ENCODE data around the gene HOXB2.
A peak's percentile ranks its signal among the peaks of the same experiment; 100 is the strongest.

HOXB2 gene

DNA sequence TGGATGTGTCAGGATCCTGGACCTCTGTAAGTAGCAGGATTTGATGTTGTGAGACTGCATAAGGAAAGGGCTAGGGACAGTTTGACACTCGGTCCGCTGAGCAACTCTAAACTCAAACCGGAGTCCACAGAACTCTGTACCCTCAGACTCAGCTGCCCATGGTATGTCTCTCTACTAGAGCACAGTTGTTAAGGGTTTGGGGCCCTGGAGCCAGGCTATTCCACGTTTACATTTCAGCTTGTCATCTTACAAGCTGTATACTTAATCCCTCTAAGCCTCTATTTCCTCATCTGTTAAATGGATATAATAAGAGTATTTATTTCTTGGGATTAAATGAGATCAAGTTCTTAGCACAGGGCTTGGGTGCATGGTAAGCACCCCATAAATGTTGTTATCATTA lies 42.0 kb downstream of the HOXB2 start:
- no peak overlapping the region for H3K4me3 ChIP-seq (ENCODE audit: low read length)
- H3K36me3 ChIP-seq (ENCODE audit: control insufficient read depth, insufficient read depth, low read length): no peaks in the 10 kb centered on the region
- H3K56ac ChIP-seq (ENCODE audit: low read length): no peak overlapping the region
- no peak overlapping the region for H3K9ac ChIP-seq (ENCODE audit: low read length)
- no peak overlapping the region for H3K18ac ChIP-seq (ENCODE audit: low read length)
- no peak overlapping the region for H2AK5ac ChIP-seq (ENCODE audit: low read length)
- no peak overlapping the region for H3K23ac ChIP-seq (ENCODE audit: low read length)
- H3K4me1 ChIP-seq (ENCODE audit: control insufficient read depth, low read depth, low read length): no peaks in the 10 kb centered on the region
- WGBS (ENCODE audit: extremely low coverage, insufficient coverage, low lambda C conversion rate): no CpG with 5 or more reads among the region's 4 CpGs
- no peak overlapping the region for H2BK15ac ChIP-seq (replicated peaks; ENCODE audit: low read depth)
- no peaks in the 10 kb centered on the region for H3K27me3 ChIP-seq (ENCODE audit: insufficient read depth, low read length, poor library complexity)
- H4K5ac ChIP-seq (ENCODE audit: low read length): no peak overlapping the region
- no peak overlapping the region for H3K4me2 ChIP-seq (ENCODE audit: low read length)
- no peak overlapping the region for H2BK120ac ChIP-seq (ENCODE audit: low read depth, low read length)
- no peak overlapping the region for H2BK5ac ChIP-seq (ENCODE audit: low read length)
- no peaks in the 10 kb centered on the region for H3K79me2 ChIP-seq (ENCODE audit: control insufficient read depth, insufficient read depth, low read length)
- H4K8ac ChIP-seq (ENCODE audit: low read depth, low read length): no peak overlapping the region
- H3K4ac ChIP-seq (ENCODE audit: low read depth, low read length): no peak overlapping the region
- H3K79me1 ChIP-seq (ENCODE audit: low read length): no peaks in the 10 kb centered on the region
- no peak for DNase-seq
- H3K27ac ChIP-seq (ENCODE audit: low read depth, low read length): no peak overlapping the region

DNA sequence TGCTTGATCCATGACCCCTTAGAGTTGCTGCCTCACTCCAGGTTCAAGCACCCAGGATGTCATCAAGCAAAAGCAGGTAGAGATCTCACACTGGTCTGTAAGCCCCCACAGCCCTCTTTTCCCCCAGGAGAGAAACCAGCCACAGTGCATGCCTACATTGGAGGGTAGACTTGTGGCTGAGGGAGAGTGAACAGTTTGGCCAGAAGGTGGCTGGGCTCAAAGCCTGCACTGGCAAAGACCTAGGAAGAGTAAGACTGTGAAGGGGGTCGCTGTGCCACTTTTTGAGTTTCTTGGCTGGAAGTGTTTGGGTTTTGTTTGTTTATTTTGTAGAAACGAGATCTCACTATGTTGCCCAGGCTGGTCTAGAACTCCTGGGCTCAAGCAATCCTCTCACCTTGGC lies 42.6 kb downstream of the HOXB2 start:
- H3K9ac ChIP-seq (ENCODE audit: low read length): no peak overlapping the region
- no peaks in the 10 kb centered on the region for H3K27me3 ChIP-seq (ENCODE audit: insufficient read depth, low read length, poor library complexity)
- no peak overlapping the region for H4K8ac ChIP-seq (ENCODE audit: low read depth, low read length)
- whole genome bisulfite sequencing (ENCODE audit: extremely low coverage, insufficient coverage, low lambda C conversion rate): no CpG with 5 or more reads among the region's 2 CpGs
- H3K4me3 ChIP-seq (ENCODE audit: low read length): no peak overlapping the region
- no peak for DNase-seq
- no peak overlapping the region for H4K5ac ChIP-seq (ENCODE audit: low read length)
- H3K4me1 ChIP-seq (ENCODE audit: control insufficient read depth, low read depth, low read length): no peaks in the 10 kb centered on the region
- no peak overlapping the region for H3K56ac ChIP-seq (ENCODE audit: low read length)
- H3K27ac ChIP-seq (ENCODE audit: low read depth, low read length): no peak overlapping the region
- no peaks in the 10 kb centered on the region for H3K79me2 ChIP-seq (ENCODE audit: control insufficient read depth, insufficient read depth, low read length)
- no peak overlapping the region for H2BK120ac ChIP-seq (ENCODE audit: low read depth, low read length)
- no peak overlapping the region for H2BK5ac ChIP-seq (ENCODE audit: low read length)
- no peak overlapping the region for H3K23ac ChIP-seq (ENCODE audit: low read length)
- H3K79me1 ChIP-seq (ENCODE audit: low read length): no peaks in the 10 kb centered on the region
- no peak overlapping the region for H3K18ac ChIP-seq (ENCODE audit: low read length)
- H2BK15ac ChIP-seq (replicated peaks; ENCODE audit: low read depth): no peak overlapping the region
- H3K4me2 ChIP-seq (ENCODE audit: low read length): no peak overlapping the region
- no peak overlapping the region for H3K4ac ChIP-seq (ENCODE audit: low read depth, low read length)
- H3K36me3 ChIP-seq (ENCODE audit: control insufficient read depth, insufficient read depth, low read length): no peaks in the 10 kb centered on the region
- H2AK5ac ChIP-seq (ENCODE audit: low read length): no peak overlapping the region

DNA sequence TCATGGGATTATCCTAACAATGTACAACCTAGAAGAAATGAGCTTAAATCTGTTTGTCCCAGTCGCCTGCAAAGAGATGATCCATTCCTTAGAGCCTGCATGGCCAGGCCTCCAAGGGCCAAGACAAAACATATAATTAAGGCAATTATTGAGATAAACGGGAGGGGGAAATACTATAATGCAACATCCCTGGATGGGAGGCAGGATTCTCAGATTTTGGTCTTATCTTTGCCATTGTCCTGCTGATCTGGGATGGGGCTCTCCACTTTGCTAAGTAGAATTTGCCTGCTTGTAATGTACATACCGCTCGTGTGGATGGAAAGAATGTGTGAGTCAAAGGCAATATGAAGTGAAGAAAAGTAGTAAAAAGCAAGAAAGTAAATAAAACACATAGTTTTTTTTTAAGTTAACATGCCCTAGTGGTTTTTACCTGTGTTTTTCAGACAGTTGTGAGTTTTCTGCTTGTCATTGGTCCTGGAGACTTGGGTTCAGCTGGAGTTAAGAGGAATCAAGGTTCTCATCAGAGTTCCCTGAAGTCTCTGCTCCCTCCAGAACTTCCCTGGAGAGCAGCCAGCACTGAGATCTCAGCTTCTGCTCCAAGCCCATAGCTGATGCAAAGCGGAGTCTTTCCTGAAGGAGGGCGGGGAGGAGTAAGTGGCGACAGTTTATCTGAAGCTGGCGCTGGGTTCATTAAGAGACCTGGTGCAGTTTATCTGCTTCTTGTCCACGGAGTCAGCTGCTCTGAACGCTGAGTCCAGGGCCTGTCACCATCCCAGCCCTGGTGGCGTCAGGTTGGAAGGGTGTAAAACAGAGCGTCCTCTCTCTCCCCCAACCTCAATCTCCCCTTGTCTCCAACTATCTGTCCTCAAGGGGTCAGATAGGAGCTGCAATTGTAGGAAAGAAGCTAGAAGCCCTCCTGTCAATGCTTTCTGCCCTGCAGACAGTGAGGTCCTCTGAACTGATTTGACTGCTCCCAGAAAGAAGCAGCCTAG lies 44.2 kb downstream of the HOXB2 start:
- DNase-seq: peak; percentile 84
- no peak overlapping the region for H2BK5ac ChIP-seq (ENCODE audit: low read length)

GRCh38 chr17:48499735-48500434 lies 45.0 kb downstream of the HOXB2 start:
- no peaks in the 10 kb centered on the region for H3K27me3 ChIP-seq (ENCODE audit: insufficient read depth, low read length, poor library complexity)
- no peaks in the 10 kb centered on the region for H3K36me3 ChIP-seq (ENCODE audit: control insufficient read depth, insufficient read depth, low read length)
- H3K4ac ChIP-seq (ENCODE audit: low read depth, low read length): no peak overlapping the region
- H2BK15ac ChIP-seq (replicated peaks; ENCODE audit: low read depth): no peak overlapping the region
- DNase-seq: no peak
- no peaks in the 10 kb centered on the region for H3K79me2 ChIP-seq (ENCODE audit: control insufficient read depth, insufficient read depth, low read length)
- H3K4me1 ChIP-seq (ENCODE audit: control insufficient read depth, low read depth, low read length): no peaks in the 10 kb centered on the region
- H3K4me3 ChIP-seq (ENCODE audit: low read length): no peak overlapping the region
- no peak overlapping the region for H2AK5ac ChIP-seq (ENCODE audit: low read length)
- H4K5ac ChIP-seq (ENCODE audit: low read length): no peak overlapping the region
- H2BK5ac ChIP-seq (ENCODE audit: low read length): no peak overlapping the region
- no peaks in the 10 kb centered on the region for H3K79me1 ChIP-seq (ENCODE audit: low read length)
- no peak overlapping the region for H3K23ac ChIP-seq (ENCODE audit: low read length)
- H3K9ac ChIP-seq (ENCODE audit: low read length): no peak overlapping the region
- no peak overlapping the region for H3K56ac ChIP-seq (ENCODE audit: low read length)
- H4K8ac ChIP-seq (ENCODE audit: low read depth, low read length): no peak overlapping the region
- H3K27ac ChIP-seq (ENCODE audit: low read depth, low read length): no peak overlapping the region
- WGBS (ENCODE audit: extremely low coverage, insufficient coverage, low lambda C conversion rate): no CpG with 5 or more reads among the region's 5 CpGs
- H3K4me2 ChIP-seq (ENCODE audit: low read length): no peak overlapping the region
- no peak overlapping the region for H2BK120ac ChIP-seq (ENCODE audit: low read depth, low read length)
- no peak overlapping the region for H3K18ac ChIP-seq (ENCODE audit: low read length)

More for the DNA sequence above, 44.2 kb downstream of the HOXB2 start:
- Histone ChIP-seq H3K27ac (ENCODE audit: low read depth, low read length) (no peak overlapping the region), H3K36me3 (ENCODE audit: control insufficient read depth, insufficient read depth, low read length) (no peaks in the 10 kb centered on the region), H3K4ac (ENCODE audit: low read depth, low read length) (no peak overlapping the region), H3K79me2 (ENCODE audit: control insufficient read depth, insufficient read depth, low read length) (no peaks in the 10 kb centered on the region), H3K79me1 (ENCODE audit: low read length) (no peaks in the 10 kb centered on the region), H3K4me1 (ENCODE audit: control insufficient read depth, low read depth, low read length) (no peaks in the 10 kb centered on the region), H3K18ac (ENCODE audit: low read length) (no peak overlapping the region), H3K27me3 (ENCODE audit: insufficient read depth, low read length, poor library complexity) (no peaks in the 10 kb centered on the region), H3K4me3 (ENCODE audit: low read length) (no peak overlapping the region), H3K56ac (ENCODE audit: low read length) (no peak overlapping the region), H3K9ac (ENCODE audit: low read length) (no peak overlapping the region), H4K5ac (ENCODE audit: low read length) (no peak overlapping the region), H4K8ac (ENCODE audit: low read depth, low read length) (no peak overlapping the region), H3K4me2 (ENCODE audit: low read length) (no peak overlapping the region), H2AK5ac (ENCODE audit: low read length) (no peak overlapping the region), H2BK15ac (replicated peaks; ENCODE audit: low read depth) (no peak overlapping the region), H3K23ac (ENCODE audit: low read length) (no peak overlapping the region), H2BK120ac (ENCODE audit: low read depth, low read length) (no peak overlapping the region)
- no CpG with 5 or more reads among the region's 12 CpGs for WGBS (ENCODE audit: extremely low coverage, insufficient coverage, low lambda C conversion rate)

DNA sequence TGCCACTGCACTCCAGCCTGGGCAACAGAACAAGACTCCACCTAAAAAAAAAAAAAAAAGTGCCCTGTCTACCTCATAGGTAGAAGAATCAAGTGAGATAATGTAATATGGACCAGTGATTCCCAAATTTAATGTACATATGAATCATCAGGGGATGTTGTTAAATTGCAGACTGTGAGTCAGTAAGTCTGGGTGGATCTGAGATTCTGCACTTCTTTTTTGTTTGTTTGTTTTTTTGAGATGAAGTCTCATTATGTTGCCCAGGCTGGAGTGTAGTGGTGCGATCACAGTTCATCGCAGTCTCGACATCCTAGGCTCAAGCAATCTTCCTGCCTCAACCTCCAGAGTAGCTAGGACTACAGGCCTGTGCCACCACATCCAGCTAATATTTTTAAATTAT lies 45.7 kb downstream of the HOXB2 start:
- DNase-seq: no peak
- H4K5ac ChIP-seq (ENCODE audit: low read length): no peak overlapping the region
- H3K27me3 ChIP-seq (ENCODE audit: insufficient read depth, low read length, poor library complexity): no peaks in the 10 kb centered on the region
- H3K56ac ChIP-seq (ENCODE audit: low read length): no peak overlapping the region
- H3K9ac ChIP-seq (ENCODE audit: low read length): no peak overlapping the region
- H3K18ac ChIP-seq (ENCODE audit: low read length): no peak overlapping the region
- WGBS (ENCODE audit: extremely low coverage, insufficient coverage, low lambda C conversion rate): no CpG with 5 or more reads among the region's 3 CpGs
- H4K8ac ChIP-seq (ENCODE audit: low read depth, low read length): no peak overlapping the region
- no peak overlapping the region for H3K4me2 ChIP-seq (ENCODE audit: low read length)
- H3K79me2 ChIP-seq (ENCODE audit: control insufficient read depth, insufficient read depth, low read length): no peaks in the 10 kb centered on the region
- H3K4me1 ChIP-seq (ENCODE audit: control insufficient read depth, low read depth, low read length): no peaks in the 10 kb centered on the region
- H3K23ac ChIP-seq (ENCODE audit: low read length): no peak overlapping the region
- no peak overlapping the region for H3K4ac ChIP-seq (ENCODE audit: low read depth, low read length)
- no peaks in the 10 kb centered on the region for H3K79me1 ChIP-seq (ENCODE audit: low read length)
- no peaks in the 10 kb centered on the region for H3K36me3 ChIP-seq (ENCODE audit: control insufficient read depth, insufficient read depth, low read length)
- no peak overlapping the region for H2BK15ac ChIP-seq (replicated peaks; ENCODE audit: low read depth)
- H3K4me3 ChIP-seq (ENCODE audit: low read length): no peak overlapping the region
- H2BK120ac ChIP-seq (ENCODE audit: low read depth, low read length): no peak overlapping the region
- H2BK5ac ChIP-seq (ENCODE audit: low read length): no peak overlapping the region
- no peak overlapping the region for H2AK5ac ChIP-seq (ENCODE audit: low read length)
- H3K27ac ChIP-seq (ENCODE audit: low read depth, low read length): no peak overlapping the region
